ENCODE data around the gene SV2B. TPM values are rescaled to one million over a fixed set of nuclear protein-coding genes. Genes with fewer than 3 reads are reported as not detected.

SV2B gene
- polyA plus RNA-seq, 2 of the 4 experiments (the other 2 are of a cell fraction): 0.05 TPM; not detected in 1

DNA sequence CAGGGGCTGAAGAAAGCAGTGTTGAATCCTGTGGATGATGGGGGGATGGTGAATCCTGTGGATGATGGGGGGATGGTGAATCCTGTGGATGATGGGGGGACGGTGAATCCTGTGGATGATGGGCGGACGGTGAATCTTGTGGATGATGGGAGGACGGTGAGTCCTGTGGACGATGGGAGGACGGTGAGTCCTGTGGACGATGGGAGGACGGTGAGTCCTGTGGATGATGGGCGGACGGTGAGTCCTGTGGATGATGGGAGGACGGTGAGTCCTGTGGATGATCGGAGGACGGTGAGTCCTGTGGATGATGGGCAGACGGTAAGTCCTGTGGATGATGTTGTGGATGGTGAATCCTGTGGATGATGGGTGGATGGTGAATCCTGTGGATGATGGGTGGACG is 170.7 kb downstream of the SV2B start:
- CTCF ChIA-PET: interaction anchor here (0.6 to 7.1 kb wide), 14 partner anchors 9 to 338 kb away, joined by 3 to 89 read pairs (median 5); partner anchors contain the start of genes HDDC3 and UNC45A
- ATAC-seq (no peak), FAIRE-seq (no peak), DNase-seq (ENCODE audit: low read depth in 1 of 2, low spot score in 1 of 2) (no peak)
- no peaks in the 10 kb centered on the region for H3K4me1 ChIP-seq
- H3K27ac ChIP-seq: no peak overlapping the region
- WGBS (ENCODE audit: missing lambda C conversion rate): 55% methylated on average over 13 of the region's 15 CpGs
- H3K4me2 ChIP-seq: no peak overlapping the region
- TF ChIP-seq EHF (CRISPR knock-in tag; IDR thresholded peaks at IDR 0.05) (no peak), ZSCAN20 (CRISPR knock-in tag; IDR thresholded peaks at IDR 0.05) (no peak), POLR2AphosphoS2 (conservative IDR thresholded peaks at IDR 0.05; ENCODE audit: low read length) (no peak), MAZ (IDR thresholded peaks at IDR 0.05; ENCODE audit: borderline replicate concordance, low read depth, low read length) (no peak), ZNF302 (CRISPR knock-in tag; IDR thresholded peaks at IDR 0.05) (no peak), BHLHE40 (IDR thresholded peaks at IDR 0.05; ENCODE audit: low read depth, low read length) (no peak), KDM5A (IDR thresholded peaks at IDR 0.05) (no peak), CHD4 (IDR thresholded peaks at IDR 0.05; ENCODE audit: borderline replicate concordance) (no peak), GATA3 (IDR thresholded peaks at IDR 0.05; ENCODE audit: borderline replicate concordance) (no peak), CBX8 (IDR thresholded peaks at IDR 0.05) (no peak), PHF8 (IDR thresholded peaks at IDR 0.05; ENCODE audit: borderline replicate concordance, low read depth) (no peak), CEBPB (IDR thresholded peaks at IDR 0.05) (no peak), ZC3H11A (IDR thresholded peaks at IDR 0.05) (no peak), NR3C1 (IDR thresholded peaks at IDR 0.05) (no peak), EP300 (IDR thresholded peaks at IDR 0.05) (no peak), ZFP36 (IDR thresholded peaks at IDR 0.05; ENCODE audit: borderline replicate concordance, partially characterized antibody) (no peak)
- TF ChIP-seq, protein P1, sequence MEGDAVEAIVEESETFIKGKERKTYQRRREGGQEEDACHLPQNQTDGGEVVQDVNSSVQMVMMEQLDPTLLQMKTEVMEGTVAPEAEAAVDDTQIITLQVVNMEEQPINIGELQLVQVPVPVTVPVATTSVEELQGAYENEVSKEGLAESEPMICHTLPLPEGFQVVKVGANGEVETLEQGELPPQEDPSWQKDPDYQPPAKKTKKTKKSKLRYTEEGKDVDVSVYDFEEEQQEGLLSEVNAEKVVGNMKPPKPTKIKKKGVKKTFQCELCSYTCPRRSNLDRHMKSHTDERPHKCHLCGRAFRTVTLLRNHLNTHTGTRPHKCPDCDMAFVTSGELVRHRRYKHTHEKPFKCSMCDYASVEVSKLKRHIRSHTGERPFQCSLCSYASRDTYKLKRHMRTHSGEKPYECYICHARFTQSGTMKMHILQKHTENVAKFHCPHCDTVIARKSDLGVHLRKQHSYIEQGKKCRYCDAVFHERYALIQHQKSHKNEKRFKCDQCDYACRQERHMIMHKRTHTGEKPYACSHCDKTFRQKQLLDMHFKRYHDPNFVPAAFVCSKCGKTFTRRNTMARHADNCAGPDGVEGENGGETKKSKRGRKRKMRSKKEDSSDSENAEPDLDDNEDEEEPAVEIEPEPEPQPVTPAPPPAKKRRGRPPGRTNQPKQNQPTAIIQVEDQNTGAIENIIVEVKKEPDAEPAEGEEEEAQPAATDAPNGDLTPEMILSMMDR (IDR thresholded peaks at IDR 0.05): no peak
- TF ChIP-seq, protein P2, sequence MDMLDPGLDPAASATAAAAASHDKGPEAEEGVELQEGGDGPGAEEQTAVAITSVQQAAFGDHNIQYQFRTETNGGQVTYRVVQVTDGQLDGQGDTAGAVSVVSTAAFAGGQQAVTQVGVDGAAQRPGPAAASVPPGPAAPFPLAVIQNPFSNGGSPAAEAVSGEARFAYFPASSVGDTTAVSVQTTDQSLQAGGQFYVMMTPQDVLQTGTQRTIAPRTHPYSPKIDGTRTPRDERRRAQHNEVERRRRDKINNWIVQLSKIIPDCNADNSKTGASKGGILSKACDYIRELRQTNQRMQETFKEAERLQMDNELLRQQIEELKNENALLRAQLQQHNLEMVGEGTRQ (IDR thresholded peaks at IDR 0.05): no peak
- TF ChIP-seq, protein P3, sequence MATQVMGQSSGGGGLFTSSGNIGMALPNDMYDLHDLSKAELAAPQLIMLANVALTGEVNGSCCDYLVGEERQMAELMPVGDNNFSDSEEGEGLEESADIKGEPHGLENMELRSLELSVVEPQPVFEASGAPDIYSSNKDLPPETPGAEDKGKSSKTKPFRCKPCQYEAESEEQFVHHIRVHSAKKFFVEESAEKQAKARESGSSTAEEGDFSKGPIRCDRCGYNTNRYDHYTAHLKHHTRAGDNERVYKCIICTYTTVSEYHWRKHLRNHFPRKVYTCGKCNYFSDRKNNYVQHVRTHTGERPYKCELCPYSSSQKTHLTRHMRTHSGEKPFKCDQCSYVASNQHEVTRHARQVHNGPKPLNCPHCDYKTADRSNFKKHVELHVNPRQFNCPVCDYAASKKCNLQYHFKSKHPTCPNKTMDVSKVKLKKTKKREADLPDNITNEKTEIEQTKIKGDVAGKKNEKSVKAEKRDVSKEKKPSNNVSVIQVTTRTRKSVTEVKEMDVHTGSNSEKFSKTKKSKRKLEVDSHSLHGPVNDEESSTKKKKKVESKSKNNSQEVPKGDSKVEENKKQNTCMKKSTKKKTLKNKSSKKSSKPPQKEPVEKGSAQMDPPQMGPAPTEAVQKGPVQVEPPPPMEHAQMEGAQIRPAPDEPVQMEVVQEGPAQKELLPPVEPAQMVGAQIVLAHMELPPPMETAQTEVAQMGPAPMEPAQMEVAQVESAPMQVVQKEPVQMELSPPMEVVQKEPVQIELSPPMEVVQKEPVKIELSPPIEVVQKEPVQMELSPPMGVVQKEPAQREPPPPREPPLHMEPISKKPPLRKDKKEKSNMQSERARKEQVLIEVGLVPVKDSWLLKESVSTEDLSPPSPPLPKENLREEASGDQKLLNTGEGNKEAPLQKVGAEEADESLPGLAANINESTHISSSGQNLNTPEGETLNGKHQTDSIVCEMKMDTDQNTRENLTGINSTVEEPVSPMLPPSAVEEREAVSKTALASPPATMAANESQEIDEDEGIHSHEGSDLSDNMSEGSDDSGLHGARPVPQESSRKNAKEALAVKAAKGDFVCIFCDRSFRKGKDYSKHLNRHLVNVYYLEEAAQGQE (IDR thresholded peaks at IDR 0.05): no peak
- peaks cover 3% of the 10 kb centered on the region; the same call in 2 of the 3 replicates for H3K9me3 ChIP-seq
- POLR2A ChIA-PET: no interaction called here
- H3K4me3 ChIP-seq: no peak overlapping the region

GRCh38 chr15:91271565-91272153 is 171.6 kb downstream of the SV2B start:
- DNase-seq (ENCODE audit: low read depth in 1 of 2, low spot score in 1 of 2) (peak; percentile 51 to 76), FAIRE-seq (peak; percentile 39), ATAC-seq (peak; percentile 86 to 90; a peak in 5 of 6 replicates)
- no peak overlapping the region for H3K27ac ChIP-seq
- WGBS (ENCODE audit: missing lambda C conversion rate): 5% methylated on average over 8 of the region's 8 CpGs
- H3K9me3 ChIP-seq: peaks cover 13% of the 10 kb centered on the region; the same call in 2 of the 3 replicates
- no peak overlapping the region for H3K4me3 ChIP-seq
- CTCF ChIA-PET: interaction anchor here (0.7 to 3.9 kb wide), 56 partner anchors 7 to 806 kb away, joined by 3 to 156 read pairs (median 5); partner anchors contain the start of genes HDDC3, MAN2A2, RCCD1 and UNC45A
- no peak for TF ChIP-seq RNF2 (IDR thresholded peaks at IDR 0.05; ENCODE audit: borderline replicate concordance, low read depth)
- TF ChIP-seq FOSL2 (IDR thresholded peaks at IDR 0.05): no peak
- no peak for TF ChIP-seq FOSL2 (CRISPR knock-in tag; IDR thresholded peaks at IDR 0.05)
- peak; percentile 87 for TF ChIP-seq SMC3 (IDR thresholded peaks at IDR 0.05)
- TF ChIP-seq, protein P1 (IDR thresholded peaks at IDR 0.05): peak; percentile 97
- TF ChIP-seq RAD21 (conservative IDR thresholded peaks at IDR 0.05 in 1 of 2, IDR thresholded peaks at IDR 0.05 in 1 of 2): peak; percentile 95 to 96
- TF ChIP-seq CBX8 (IDR thresholded peaks at IDR 0.05): no peak
- POLR2A ChIA-PET: interaction anchor here (1.5 to 1.8 kb wide), 2 partner anchors 216 to 369 kb away, joined by 3 to 8 read pairs; no protein-coding TSS in a partner anchor
- no peaks in the 10 kb centered on the region for H3K4me1 ChIP-seq
- peak overlapping the region; percentile 14; the same call in 2 of the 3 replicates for H3K4me2 ChIP-seq
